Effector memory CD8-positive, alpha-beta T cell (primary cell): Measurements from ENCODE around the gene IGF2BP2.
A peak's percentile ranks its signal among the peaks of the same experiment; 100 is the strongest.
"Not testable (repeated sequence)": the region's sequence is repeated elsewhere in the genome, so short reads cannot be mapped to it uniquely, and the experiment has no call there.

Experiments
- ATAC-seq: fragments of 150-1000 bp; cut with Tn5 transposase; replicated peaks from 2 replicates; pipeline ENCODE4 v1.10.0; 2021; ENCODE audit warnings: mild to moderate bottlenecking, moderate library complexity
- DNase-seq, 3 experiments: peaks; one replicate each; pipeline ENCODE4 v3.0.0; 2021
- H3K27ac Mint-ChIP-seq, 2 donors: one replicate each; pipeline ENCODE4 v1.8.0; 2022; ENCODE audit warnings: mild to moderate bottlenecking in 2 of 2, mixed read lengths in 2 of 2, moderate library complexity in 2 of 2
- H3K27me3 Mint-ChIP-seq, 2 donors: one replicate each; pipeline ENCODE4 v1.8.0; 2022; ENCODE audit warnings: mixed read lengths in 2 of 2
- H3K36me3 Mint-ChIP-seq: one replicate; pipeline ENCODE4 v1.8.0; 2022; ENCODE audit warnings: mild to moderate bottlenecking, moderate library complexity, mixed read lengths; ENCODE audit not compliant: insufficient read depth
- H3K4me1 Mint-ChIP-seq, 2 donors: one replicate each; pipeline ENCODE4 v1.8.0; 2022; ENCODE audit warnings: low read depth in 2 of 2, mixed read lengths in 2 of 2
- H3K4me3 Mint-ChIP-seq, 2 donors: one replicate each; pipeline ENCODE4 v1.8.0; 2022; ENCODE audit warnings: mild to moderate bottlenecking in 2 of 2, mixed read lengths in 2 of 2, moderate library complexity in 2 of 2
- H3K9me3 Mint-ChIP-seq, 2 donors: one replicate each; pipeline ENCODE4 v1.8.0; 2022; ENCODE audit warnings: mixed read lengths in 2 of 2

IGF2BP2 gene

GRCh38 chr3:185680231-185680630 is 144.6 kb downstream of the IGF2BP2 start:
- DNase-seq (no peak), ATAC-seq (no peak)
- Mint-ChIP-seq H3K9me3 (peaks cover 5 to 8% of the 10 kb centered on the region in 2 donors), H3K4me3 (no peak overlapping the region), H3K27ac (no peak overlapping the region), H3K27me3 (peaks cover 20 to 25% of the 10 kb centered on the region in 2 donors), H3K4me1 (no peaks in the 10 kb centered on the region), H3K36me3 (no peaks in the 10 kb centered on the region)

DNA sequence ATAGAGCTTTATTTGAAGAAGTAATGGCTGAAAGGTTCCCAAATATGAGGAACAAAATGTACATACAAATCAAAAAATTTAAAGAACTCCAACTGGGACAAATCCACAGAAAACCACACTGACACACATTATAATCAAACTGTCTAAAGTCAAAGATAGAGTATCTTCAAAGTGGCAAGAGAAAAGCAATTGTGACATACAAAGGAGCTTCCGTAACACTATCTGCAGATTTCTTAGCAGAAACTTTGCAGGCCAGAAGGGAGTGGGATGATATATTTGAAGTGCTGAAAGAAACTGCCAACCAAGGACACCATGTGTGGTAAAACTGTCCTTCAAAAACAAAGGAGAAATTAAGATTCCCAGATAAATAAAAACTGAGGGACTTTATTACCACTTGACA is 146.8 kb downstream of the IGF2BP2 start:
- DNase-seq: no peak
- Mint-ChIP-seq H3K27me3 (peaks cover 33 to 39% of the 10 kb centered on the region in 2 donors), H3K4me3 (no peak overlapping the region), H3K36me3 (no peaks in the 10 kb centered on the region), H3K9me3 (peaks cover 5 to 8% of the 10 kb centered on the region in 2 donors), H3K27ac (no peak overlapping the region), H3K4me1 (no peaks in the 10 kb centered on the region)
- no peak for ATAC-seq

GRCh38 chr3:185677146-185677829 is 147.6 kb downstream of the IGF2BP2 start:
- ATAC-seq (no peak), DNase-seq (no peak)
- Mint-ChIP-seq H3K27me3 (peaks cover 34 to 40% of the 10 kb centered on the region in 2 donors), H3K36me3 (no peaks in the 10 kb centered on the region), H3K4me3 (no peak overlapping the region), H3K27ac (no peak overlapping the region), H3K4me1 (no peaks in the 10 kb centered on the region), H3K9me3 (peaks cover 5 to 8% of the 10 kb centered on the region in 2 donors)

DNA sequence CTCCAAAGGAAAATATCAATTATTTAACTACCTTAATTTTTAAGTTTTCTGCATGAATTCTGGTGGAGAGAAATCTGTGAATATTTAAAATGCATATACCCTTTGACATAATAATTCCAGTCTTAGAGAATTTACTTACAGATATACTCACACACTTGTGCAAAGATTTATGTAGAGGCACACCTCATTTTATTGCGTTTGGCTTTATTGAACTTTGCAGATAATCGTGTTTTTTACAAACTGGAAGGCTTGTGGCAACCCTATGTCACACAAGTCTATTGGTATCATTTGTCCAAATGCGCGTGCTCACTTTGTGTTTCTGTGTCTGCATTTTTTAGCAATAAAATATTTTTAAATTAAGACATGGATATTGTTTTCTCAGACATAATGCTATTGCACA is 157.3 kb downstream of the IGF2BP2 start:
- no peak for ATAC-seq
- Mint-ChIP-seq H3K27me3 (peaks cover 39 to 45% of the 10 kb centered on the region in 2 donors), H3K27ac (no peak overlapping the region)

DNA sequence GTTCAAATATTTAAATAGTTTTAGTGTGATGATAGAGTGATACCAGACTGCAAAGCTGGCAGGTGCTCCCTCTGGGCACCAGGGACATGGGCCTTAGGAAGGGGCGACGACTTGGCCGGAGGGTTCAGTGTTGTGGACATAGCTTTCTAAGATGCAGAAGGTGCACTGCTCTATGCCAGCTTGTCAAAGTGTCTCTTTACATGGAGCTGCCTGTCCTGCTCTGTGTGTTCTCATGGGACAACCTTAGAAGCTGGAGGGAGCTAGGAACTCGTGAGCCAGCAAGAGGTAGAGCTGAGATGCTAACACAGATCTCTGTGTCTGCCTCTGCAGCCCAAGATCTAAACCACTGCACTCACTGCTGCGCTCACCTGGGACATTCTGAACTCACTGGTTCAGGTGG is 160.9 kb downstream of the IGF2BP2 start:
- Mint-ChIP-seq H3K27ac (no peak overlapping the region), H3K27me3 (peaks cover 49 to 53% of the 10 kb centered on the region in 2 donors), H3K36me3 (no peaks in the 10 kb centered on the region), H3K4me3 (no peak overlapping the region), H3K4me1 (peaks cover 0 to 5% of the 10 kb centered on the region in 2 donors), H3K9me3 (no peaks in the 10 kb centered on the region)
- ATAC-seq (no peak), DNase-seq (no peak)

More for the DNA sequence above, 157.3 kb downstream of the IGF2BP2 start:
- H3K4me3 Mint-ChIP-seq: no peak overlapping the region
- H3K9me3 Mint-ChIP-seq: no peaks in the 10 kb centered on the region
- no peaks in the 10 kb centered on the region for H3K4me1 Mint-ChIP-seq
- H3K36me3 Mint-ChIP-seq: no peaks in the 10 kb centered on the region
- no peak for DNase-seq

- Mint-ChIP-seq H3K9me3 (no peaks in the 10 kb centered on the region), H3K4me1 (peaks cover 0 to 6% of the 10 kb centered on the region in 2 donors), H3K27ac (no peak overlapping the region), H3K27me3 (peaks cover 54 to 63% of the 10 kb centered on the region in 2 donors), H3K36me3 (no peaks in the 10 kb centered on the region), H3K4me3 (no peak overlapping the region)
- ATAC-seq (peak; percentile 36), DNase-seq (no peak)
Measured at GRCh38 chr3:185661772-185662171, 163.1 kb downstream of the IGF2BP2 start.

DNA sequence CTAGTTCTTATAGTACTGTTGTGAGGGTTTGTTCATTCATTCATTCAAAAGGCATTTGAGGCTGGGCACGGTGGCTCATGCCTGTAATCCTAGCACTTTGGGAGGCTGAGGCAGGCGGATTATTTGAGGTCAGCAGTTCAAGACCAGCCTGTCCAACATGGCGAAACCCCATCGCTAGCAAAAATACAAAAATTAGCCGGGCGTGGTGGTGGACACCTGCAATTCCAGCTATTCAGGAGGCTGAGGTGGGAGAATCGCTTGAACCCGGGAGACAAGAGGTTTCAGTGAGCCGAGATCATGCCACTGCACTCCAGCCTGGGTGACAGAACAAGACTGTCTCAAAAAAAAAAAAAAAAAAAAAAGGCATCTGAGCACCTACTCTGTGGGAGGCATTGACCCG is 163.5 kb downstream of the IGF2BP2 start:
- peaks cover 54 to 66% of the 10 kb centered on the region in 2 donors for H3K27me3 Mint-ChIP-seq
- not testable (repeated sequence) for DNase-seq, ATAC-seq, H3K4me1 Mint-ChIP-seq, H3K27ac Mint-ChIP-seq, H3K36me3 Mint-ChIP-seq, H3K9me3 Mint-ChIP-seq, H3K4me3 Mint-ChIP-seq

GRCh38 chr3:185659942-185660921 is 164.6 kb downstream of the IGF2BP2 start:
- no peaks in the 10 kb centered on the region for H3K36me3 Mint-ChIP-seq

DNA sequence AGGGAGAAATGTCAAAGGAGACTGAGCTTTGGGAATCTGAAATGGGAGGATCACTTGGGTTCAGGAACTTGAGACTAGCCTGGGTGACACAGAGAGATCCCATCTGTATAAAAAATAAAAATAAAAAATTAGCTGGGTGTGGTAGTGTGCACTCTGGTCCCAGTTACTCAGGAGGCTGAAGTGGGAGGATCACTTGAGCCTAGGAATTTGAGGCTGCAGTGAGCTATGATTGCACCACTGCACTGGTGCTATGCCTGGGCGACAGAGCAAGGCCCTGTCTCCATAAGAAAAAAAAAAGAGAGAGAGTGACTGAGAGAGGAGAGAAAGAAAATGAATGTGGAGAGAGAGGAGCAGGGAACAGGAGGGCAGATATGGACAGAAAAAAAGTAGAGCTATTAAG is 165.9 kb downstream of the IGF2BP2 start:
- ATAC-seq: no peak
- Mint-ChIP-seq H3K36me3 (no peaks in the 10 kb centered on the region), H3K4me1 (peaks cover 0 to 6% of the 10 kb centered on the region in 2 donors), H3K4me3 (no peak overlapping the region), H3K9me3 (no peaks in the 10 kb centered on the region), H3K27ac (no peak overlapping the region), H3K27me3 (peaks cover 41 to 46% of the 10 kb centered on the region in 2 donors)
- no peak for DNase-seq

More at GRCh38 chr3:185659942-185660921, 164.6 kb downstream of the IGF2BP2 start:
- DNase-seq (peak; percentile 56 to 61 (median 58)), ATAC-seq (peak; percentile 90)
- H3K27me3 Mint-ChIP-seq: peaks cover 54 to 59% of the 10 kb centered on the region in 2 donors
- H3K27ac Mint-ChIP-seq: no peak overlapping the region
- H3K4me3 Mint-ChIP-seq: peak overlapping the region in 1 of 2 donors; percentile 21
- H3K4me1 Mint-ChIP-seq: peaks cover 0 to 6% of the 10 kb centered on the region in 2 donors
- no peaks in the 10 kb centered on the region for H3K9me3 Mint-ChIP-seq

DNA sequence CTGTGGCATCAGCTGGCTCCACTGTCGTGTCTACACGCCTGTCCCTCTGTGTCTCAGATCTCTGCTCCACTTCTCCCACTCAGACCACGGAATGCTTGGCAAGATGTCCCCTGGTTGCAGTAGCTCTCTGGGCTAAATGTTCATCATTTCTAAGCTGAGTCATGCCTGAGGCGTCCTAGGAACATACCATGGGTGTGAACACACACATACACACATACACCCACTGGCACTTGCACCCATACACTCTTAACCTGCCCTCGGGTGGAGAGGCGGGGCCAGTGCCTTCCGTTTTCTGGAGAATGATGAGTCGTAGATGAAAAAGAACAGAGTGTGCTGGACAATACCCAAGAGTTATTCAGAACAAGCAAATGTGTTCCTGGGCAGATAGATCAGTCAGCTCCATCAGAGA is 166.3 kb downstream of the IGF2BP2 start:
- H3K27me3 Mint-ChIP-seq: peaks cover 37 to 45% of the 10 kb centered on the region in 2 donors

GRCh38 chr3:185657691-185658503 is 166.9 kb downstream of the IGF2BP2 start:
- Mint-ChIP-seq H3K4me1 (peaks cover 0 to 6% of the 10 kb centered on the region in 2 donors), H3K4me3 (no peak overlapping the region)
- no peak for DNase-seq

More for the DNA sequence above, 166.3 kb downstream of the IGF2BP2 start:
- no peak overlapping the region for H3K4me3 Mint-ChIP-seq
- DNase-seq (no peak), ATAC-seq (no peak)
- H3K27ac Mint-ChIP-seq: no peak overlapping the region
- no peaks in the 10 kb centered on the region for H3K36me3 Mint-ChIP-seq
- H3K4me1 Mint-ChIP-seq: peaks cover 0 to 6% of the 10 kb centered on the region in 2 donors
- no peaks in the 10 kb centered on the region for H3K9me3 Mint-ChIP-seq

DNA sequence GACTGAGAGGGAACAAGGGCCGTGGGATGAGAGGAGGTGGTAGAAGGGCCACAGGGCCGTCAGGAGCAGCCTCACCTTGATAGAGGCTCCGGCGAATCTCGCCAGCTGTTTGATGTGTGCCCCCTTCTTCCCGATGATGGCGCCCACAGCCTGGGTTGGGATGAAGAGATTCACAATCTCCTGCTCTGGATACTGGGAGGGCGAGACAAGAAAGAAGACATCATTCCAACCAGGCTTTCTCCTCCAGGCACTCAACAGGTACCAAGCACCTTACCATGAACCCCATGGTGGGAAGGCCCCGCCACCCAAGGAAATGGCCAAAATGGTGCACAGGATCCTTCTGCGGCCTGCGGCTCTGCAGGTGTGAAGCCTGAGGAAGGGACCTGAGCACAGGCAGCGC is 167.6 kb downstream of the IGF2BP2 start:
- H3K27ac Mint-ChIP-seq: no peak overlapping the region
- H3K4me1 Mint-ChIP-seq: peaks cover 0 to 6% of the 10 kb centered on the region in 2 donors
- ATAC-seq (no peak), DNase-seq (no peak)
- peaks cover 30 to 49% of the 10 kb centered on the region in 2 donors for H3K27me3 Mint-ChIP-seq
- no peaks in the 10 kb centered on the region for H3K36me3 Mint-ChIP-seq
- no peak overlapping the region for H3K4me3 Mint-ChIP-seq
- no peaks in the 10 kb centered on the region for H3K9me3 Mint-ChIP-seq

More at GRCh38 chr3:185657691-185658503, 166.9 kb downstream of the IGF2BP2 start:
- H3K36me3 Mint-ChIP-seq: no peaks in the 10 kb centered on the region
- peaks cover 31 to 45% of the 10 kb centered on the region in 2 donors for H3K27me3 Mint-ChIP-seq
- no peak for ATAC-seq
- no peaks in the 10 kb centered on the region for H3K9me3 Mint-ChIP-seq
- no peak overlapping the region for H3K27ac Mint-ChIP-seq
